NB4 (cell line): ENCODE data around the gene TCF7L2.

ENCODE experiments used
- CTCF ChIP-seq: IDR thresholded peaks from one replicate; pipeline ENCODE4 v1.5.1; 2012; ENCODE audit warnings: low read depth, low read length
- MAX ChIP-seq: IDR thresholded peaks from 2 replicates; pipeline ENCODE4 v1.6.1; 2011; ENCODE audit warnings: low read depth, low read length
- POLR2A ChIP-seq: IDR thresholded peaks from 2 replicates; pipeline ENCODE4 v1.6.1; 2011; ENCODE audit warnings: mild to moderate bottlenecking; ENCODE audit not compliant: insufficient read length; ENCODE audit errors: extremely low read depth

- TF ChIP-seq CTCF = no peak
- TF ChIP-seq POLR2A = no peak
- no peak for TF ChIP-seq MAX
These were observed 77.8 kb downstream of the TCF7L2 start for GRCh38 chr10:113027574-113028455.
